GM18520 (cell line): ENCODE measurements around the gene ATG16L1.

Experiments used
- ATAC-seq: cut with Tn5 transposase; IDR thresholded peaks from one replicate; pipeline ENCODE4 v1.9.1; 2021; ENCODE audit not compliant: unreplicated experiment

Gene ATG16L1

DNA sequence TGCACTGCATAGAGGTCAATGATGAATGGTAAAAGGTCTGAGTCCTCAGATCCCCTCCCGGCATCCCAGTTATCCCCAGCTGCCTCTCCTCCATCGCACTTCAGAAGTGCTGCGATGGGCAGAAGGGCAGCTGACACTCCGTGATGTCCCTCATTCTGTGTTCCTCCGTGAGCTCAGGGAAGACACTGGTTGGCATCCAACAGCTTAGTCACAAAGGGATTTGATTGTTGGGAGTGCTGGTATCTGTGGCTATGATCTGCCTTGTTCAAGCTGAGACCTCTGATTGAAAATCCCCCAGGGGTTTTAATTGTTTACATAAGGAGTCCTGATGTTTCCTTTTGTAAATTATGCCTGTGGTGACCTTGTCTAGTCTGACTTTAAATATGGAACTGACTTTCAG, 37.2 kb downstream of the ATG16L1 start:
- no peak for ATAC-seq

DNA sequence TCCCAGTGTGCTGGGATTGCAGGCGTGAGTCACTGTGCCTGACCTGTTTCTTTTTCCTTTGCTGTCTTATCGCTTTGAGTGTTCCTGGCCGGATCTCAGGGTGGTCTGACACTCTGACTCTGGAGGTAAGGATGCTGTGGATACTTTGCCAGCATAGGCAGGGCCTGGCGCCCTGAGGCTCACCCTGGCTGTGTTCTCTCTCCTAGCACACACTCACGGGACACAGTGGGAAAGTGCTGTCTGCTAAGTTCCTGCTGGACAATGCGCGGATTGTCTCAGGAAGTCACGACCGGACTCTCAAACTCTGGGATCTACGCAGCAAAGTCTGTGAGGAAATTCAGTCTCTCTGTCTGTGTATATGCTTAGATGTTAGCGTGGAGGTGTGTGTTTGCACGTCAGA, 38.2 kb downstream of the ATG16L1 start:
- ATAC-seq, result no peak

DNA sequence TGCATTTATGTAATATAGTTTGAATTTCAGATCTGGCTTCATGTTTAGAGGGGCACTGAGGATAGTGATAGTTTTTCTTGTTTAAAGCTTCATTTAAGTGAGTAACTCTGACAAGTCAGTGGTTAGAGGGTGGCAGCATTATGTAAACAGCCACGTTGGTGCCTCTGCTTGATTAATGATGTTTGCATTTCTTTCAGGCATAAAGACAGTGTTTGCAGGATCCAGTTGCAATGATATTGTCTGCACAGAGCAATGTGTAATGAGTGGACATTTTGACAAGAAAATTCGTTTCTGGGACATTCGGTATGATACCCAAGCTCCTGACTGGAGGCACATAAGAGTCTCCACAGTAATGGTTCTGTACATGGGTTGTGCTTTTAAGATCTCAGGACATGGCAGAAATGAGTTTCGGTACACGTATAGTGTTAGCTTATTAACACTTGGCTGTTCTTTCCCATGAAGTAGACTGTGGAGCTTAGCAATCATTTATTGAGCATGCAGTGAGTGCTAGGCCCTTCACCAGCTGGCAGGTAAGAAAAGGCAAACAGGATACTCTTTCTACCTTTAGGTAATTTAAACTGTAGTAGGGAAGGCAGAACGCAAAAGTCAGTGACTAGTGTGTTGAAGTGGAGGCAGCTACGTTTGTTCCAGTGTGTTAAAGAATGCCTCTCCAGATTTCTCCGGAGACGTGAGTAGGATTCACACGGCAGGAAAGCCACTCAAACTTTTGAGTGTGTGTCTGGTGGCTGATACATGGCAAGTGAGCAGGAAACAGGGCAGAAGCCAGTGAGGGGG, 38.8 kb downstream of the ATG16L1 start:
- ATAC-seq, result no peak

DNA sequence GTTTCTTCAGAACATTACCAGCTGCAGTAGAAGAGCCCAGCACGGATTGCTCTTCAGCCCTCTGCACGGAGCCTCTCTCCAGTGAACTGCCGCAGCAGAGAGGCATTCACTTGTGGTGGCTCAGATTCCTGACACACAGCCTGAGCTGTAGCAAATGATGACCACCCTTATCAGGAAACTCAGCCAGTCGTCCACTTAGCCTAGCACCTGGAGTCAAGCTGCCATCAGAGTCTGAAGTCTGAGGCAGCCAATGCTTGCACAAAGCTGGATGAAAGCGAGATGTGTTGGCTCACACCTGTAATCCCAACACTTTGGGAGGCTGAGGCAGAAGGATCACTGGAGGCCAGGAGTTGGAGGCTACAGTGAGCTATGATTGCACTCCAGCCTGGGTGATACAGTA, 44.4 kb downstream of the ATG16L1 start:
- ATAC-seq, result no peak

DNA sequence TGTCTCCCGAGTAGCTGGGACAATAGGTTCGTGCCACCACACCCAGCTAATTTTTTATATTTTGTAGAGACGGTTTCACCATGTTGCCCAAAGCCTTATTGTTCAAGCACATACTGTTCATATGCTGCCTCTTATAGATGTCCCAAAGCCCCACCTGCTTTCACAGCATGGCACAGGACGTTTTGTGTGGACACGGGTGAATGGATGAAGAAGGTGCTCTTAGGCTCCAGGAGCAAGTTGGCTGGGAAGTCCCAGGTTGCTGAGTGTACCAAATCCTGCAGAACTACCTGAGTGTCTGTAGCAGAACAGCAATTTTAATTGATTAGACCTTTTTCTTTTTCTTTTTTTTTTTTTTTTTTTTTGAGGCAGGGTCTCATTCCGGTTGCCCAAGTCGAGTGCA, 45.6 kb downstream of the ATG16L1 start:
- no peak for ATAC-seq

DNA sequence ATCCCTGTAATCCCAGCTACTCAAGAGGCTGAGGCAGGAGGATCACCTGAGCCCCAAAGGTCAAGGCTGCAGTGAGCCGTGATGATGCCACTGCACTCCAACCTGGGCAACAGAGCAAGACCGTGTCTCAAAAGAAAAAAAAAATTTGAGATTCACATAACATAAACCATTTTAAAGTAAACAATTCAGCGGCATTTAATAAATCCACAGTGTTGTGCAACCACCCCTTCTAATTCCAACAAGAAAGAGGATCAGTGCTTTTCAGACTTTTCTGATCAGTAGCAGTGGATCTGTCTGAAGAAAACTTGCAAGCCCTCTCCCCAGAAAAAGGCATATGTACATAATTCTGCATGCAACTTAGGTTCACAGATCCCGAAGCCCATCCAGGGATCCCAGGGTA, 48.9 kb downstream of the ATG16L1 start:
- no peak for ATAC-seq

DNA sequence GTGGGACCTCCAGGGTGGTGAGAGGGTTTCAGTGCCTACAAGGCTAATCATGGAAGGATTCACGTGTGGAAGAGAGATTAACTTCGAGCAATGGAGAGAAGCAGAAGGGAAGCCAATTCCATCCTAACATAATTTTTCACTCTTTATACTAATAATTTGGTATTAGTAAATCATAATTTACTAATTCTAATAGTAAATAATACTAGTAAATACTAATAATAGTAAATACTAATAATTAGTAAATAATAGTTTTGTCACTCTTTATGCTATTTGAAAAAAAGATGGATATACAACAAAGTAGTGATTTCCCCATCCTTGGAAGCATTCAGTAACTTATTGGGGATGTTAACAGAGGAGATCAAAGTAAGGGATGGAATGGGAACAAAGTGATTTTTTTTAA, 49.8 kb downstream of the ATG16L1 start:
- no peak for ATAC-seq

DNA sequence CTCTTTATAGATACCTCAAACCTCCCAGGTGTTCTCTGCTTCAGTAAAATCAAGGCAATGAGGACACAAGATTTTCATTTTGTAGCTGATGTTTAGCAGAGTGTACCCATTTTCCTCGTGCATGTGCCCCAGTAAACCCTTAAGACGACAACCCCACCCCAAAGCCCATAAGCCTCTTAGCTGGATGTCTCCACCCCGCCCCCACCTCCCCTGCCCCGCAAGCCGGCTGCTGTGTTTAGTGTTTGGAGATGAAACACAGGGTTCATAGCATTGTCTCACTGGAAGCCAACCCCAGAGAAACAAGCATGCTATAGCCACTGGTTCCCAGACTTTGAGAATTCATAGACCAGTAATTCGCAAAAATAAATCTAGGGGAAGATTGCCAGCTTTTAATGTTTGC, 50.3 kb downstream of the ATG16L1 start:
- no peak for ATAC-seq

DNA sequence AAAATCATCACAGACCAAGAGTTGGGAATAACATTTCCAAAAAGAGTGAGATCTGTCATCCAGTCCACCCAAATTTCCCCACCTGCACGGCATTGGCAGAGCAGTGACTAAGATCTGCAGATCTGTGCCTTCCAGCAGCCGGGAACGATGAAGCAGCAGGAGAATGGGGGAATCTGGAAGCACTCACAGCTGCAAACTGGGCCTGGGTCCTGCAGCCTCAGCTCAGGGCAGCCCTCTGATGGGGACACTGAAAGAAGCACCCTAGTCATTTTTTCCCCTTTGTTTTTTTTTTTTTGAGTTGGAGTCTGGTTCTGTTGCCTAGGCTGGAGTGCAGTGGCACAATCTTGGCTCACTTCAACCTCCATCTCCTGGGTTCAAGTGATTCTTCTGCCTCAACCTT, 51.8 kb downstream of the ATG16L1 start:
- ATAC-seq, result no peak

DNA sequence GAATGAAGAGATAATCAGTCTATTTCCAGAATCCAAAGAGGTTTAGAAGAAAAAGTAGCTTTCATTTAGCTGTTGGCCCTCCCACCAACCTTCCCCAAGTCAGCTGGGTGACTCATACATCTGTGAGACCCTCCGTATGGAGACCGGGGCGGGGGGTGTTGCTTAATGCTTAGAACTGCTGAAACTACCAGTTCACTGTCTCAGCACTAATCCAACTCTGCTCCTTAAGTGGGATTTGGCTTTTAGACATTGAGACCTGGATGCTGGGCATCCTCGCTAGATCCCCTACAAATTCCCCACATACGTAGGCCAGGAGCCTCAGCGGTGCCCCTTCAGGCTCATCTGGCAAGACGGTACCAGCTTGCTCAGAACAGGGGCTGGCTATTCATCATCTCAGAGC, 56.1 kb downstream of the ATG16L1 start, which contains the start of gene SAG:
Gene SAG (plus strand): TSS at position 252 of the 400 bp plus-strand sequence. CDS start 1,374 bp downstream, outside the sequence.
- no peak for ATAC-seq

DNA sequence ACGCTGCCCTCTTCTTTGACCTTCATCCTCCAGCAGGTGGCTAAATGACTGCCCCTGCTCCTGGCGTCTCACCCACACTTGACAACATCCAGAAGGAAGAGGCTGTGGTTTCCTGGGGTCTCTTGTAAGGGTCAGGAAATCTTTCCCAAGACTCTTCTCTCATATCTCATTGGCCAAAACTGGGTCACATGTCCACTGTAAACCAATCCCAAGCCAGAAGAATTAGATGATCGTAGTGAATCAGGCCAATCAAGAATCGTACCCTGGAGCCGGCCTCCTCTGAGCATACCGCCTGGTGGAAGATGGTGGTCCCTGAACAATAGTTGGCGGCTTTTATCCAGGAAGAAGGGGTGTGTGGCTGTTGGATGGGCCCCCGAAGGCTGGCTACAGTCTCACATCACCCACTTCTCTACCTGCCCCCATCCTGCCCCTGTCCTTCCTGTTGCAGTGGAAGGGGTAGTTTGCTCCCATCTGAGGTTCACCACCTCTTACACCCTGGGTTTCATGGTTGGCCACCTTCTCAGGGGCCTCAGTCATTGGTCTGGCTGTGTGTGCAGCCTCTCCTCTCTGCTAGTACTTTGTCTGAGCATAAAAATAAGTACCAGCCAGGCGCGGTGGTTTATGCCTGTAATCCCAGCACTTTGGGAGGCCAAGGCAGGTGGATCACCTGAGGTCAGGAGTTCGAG, 59.9 kb downstream of the ATG16L1 start:
- no peak for ATAC-seq

DNA sequence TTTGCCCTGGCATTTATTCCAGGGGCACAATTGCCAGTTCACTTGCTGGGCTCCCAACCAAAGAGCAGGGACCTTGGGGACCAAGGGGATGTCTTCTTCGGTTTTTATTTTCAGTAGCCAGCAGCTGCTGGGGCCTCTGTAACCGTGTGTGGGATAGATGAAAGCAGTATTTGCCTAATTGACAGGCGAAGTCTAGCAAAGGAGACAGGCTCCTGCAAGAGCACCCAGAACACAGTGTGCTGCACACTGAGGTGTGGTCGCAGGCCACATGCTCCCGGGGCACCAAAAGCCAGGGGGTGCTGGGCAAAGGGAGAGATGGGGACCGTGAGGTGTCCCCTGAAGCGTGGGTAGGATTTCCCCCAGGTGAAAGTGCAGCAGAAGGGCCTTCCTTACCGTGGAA, 61.4 kb downstream of the ATG16L1 start:
- no peak for ATAC-seq

DNA sequence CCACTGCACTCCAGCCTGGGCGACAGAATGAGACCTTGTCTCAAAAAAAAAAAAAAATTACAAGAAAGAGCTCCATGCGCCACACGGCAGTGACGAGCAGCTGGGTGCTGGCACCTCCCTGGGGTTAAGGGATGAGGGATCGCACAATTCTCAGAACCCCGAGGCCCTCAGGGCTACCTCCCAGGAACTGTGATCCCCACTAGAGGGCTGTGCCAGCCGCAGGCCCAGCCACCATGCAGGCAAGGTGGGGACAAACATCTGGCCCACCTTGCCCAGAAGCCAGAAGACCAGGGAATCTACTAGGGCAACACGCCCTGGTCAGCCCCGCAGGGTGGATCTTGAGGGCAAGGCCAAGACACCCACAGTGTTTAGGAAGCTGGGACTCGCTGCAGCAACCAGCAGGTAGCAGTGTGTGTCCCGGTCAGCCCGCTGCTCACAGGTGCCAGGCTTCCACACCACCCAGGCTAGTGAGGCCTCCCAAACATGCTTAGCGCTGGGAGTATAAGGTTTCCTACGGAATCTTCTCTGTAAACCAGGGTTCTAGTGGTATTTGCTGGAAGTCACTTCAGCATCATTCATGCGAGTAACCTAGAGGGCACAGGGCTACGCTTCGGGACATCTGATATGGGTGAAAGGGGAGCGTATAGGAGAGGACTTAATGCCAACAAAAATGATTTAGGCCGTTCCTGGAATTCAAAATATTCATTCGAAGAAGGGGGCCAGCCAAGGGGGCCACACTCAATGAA, 62.9 kb downstream of the ATG16L1 start:
- ATAC-seq, result no peak

DNA sequence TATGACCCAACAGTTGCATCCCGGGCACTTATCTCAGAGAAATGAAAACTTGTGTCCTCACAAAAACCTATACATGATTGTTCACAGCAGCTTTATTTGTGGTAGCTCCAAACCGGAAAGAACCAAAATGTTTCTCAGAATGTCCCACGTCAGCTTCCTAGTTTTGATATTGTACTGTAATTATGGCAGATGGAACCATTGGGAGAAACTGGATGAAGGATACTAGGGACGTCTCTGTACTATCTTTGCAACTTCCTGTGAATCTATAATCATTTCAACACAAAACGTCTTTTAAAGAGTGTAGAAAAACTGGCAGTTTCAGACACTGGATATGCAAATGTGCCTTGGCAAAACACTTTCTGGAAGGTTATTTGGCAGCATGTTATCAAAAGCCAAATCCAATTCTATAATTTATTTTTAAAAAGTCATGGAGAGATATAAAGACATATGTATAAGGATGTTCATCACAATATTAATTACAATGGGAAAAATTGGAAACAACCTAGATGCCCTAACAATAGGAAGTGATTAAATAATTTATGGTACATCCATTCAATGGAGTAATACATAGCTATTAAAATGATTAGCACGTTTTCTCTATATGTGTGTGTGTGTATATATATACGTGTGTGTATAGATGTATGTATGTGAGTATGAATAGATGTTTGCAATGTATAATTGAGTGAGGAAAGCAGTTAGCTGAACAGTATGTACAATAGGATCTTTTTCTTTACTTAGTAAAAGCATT, 65.9 kb downstream of the ATG16L1 start:
- ATAC-seq, result no peak

DNA sequence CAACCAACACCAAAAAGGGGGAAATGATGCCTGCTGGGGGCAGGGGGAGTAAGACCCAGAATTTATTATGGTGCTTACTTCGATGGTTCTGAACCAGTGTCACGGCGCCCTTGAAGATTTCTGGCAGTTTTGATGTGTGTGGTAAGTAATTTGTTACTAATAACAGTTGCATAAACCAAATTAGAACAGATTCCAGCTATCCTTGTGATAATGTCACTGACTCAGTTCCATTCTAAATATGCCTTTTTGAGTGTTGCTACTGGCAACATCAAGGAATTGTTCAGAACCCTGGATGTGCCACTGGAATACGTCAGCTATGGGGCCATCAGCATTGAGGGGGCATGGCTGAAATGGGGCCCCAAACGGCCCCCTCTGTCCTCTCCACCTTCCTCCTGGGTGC, 67.8 kb downstream of the ATG16L1 start:
- no peak for ATAC-seq

DNA sequence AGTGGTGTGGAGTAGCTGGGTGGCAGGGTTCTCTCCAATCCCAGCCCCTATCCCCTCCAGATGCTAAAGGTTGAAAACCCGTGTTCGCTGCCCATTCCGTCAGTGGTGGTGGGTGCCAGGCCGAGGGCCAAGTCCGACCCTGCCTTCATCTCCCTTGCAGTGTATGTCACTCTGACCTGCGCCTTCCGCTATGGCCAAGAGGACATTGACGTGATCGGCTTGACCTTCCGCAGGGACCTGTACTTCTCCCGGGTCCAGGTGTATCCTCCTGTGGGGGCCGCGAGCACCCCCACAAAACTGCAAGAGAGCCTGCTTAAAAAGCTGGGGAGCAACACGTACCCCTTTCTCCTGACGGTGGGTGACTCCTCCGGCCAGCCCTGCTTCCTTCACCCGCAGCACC, 69.0 kb downstream of the ATG16L1 start:
- ATAC-seq, result no peak

DNA sequence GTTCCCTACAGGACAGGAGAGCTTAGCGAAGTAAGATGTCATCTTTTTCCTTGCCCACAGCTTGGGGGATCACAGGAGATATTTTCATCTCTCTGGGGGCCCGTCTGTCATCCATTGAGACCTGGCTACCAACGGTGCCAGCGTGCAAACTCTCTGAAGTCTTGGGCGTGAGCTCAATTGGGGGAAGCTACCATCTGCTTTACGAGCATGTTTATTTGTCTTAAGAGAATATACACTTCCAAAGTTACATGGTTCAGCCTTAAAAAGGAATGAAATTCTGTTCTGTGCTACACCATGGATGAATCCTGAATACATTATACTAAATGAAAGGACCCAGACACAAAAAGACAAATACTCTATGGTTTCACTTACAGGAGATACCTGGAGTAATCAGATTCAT, 69.7 kb downstream of the ATG16L1 start:
- ATAC-seq, result no peak

DNA sequence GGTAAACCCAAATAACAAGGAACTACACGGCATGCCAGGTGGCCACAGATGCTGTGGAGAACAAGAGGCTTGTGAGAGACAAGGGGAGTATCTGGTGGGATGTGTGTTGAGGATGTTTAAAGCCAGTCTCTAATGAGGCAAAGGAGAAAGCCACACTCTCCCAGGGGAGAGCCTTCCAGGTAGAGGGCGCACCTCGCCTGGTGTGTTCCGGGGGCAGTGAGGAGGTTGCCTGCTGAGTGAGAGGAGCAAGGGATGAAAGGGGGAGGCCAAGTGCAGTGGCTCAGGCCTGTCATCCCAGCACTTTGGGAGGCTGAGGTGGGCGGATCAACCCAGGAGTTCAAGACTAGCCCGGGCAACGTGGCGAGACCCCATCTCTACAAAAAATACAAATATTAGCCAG, 72.4 kb downstream of the ATG16L1 start:
- ATAC-seq, result no peak

DNA sequence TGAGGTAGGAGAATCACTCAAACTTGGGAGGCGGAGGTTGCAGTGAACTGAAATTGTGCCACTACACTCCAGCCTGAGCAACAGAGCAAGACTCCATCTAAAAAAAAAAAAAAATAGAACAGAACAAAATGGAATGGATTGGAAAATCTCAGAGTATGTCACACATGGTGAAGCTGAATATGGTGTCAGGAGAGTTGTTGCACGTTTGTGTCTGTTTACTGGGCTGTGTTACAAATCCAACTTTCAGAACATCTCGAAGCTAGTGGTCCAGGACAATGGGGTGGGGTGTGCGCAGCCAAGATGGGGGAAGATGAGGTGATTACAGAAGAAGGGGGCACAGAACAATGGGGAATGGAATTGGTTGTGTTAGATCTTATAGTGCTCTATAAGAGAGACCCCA, 73.8 kb downstream of the ATG16L1 start:
- no peak for ATAC-seq

DNA sequence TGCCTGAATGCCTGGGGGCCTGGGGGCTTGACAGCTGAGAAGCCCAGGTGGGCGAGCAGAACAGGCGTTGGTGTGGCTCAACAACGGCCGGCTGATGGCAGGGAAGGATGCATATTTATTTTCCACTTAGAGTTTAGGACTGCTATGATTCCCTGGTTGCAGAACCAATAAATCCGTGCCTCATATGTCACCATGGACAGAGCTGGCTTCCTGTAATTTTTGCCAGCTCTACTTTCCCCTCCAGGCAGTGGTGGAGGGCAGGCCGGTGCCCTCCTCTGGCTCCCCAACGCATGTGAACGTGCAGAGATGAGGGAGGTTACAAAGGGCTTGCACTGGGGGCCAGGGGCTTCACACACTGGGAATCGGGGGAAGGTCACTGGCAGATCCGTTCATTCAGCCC, 74.3 kb downstream of the ATG16L1 start:
- ATAC-seq, result no peak

DNA sequence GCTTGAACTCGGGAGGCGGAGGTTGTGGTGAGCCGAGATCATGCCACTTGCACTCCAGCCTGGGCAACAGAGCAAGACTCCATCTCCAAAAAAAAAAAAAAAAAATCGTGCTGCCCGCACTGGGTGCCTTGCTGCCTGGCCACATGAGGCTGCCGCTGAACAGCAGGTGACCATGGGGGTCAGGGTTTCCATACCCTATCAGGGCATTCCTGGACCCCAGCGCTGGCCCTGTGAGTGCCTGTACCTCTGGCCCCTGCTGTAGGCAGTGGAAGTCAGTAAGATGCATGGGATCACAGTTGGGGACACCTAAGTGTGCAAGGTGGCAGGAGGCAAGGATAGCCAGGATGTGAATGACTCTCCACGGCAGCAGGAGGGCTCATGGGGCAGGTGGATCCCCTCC, 75.0 kb downstream of the ATG16L1 start:
- ATAC-seq, result no peak
